ENCODE results near the gene DISC1.

Gene DISC1

GRCh38 chr1:231828182-231828920, 201.8 kb downstream of the DISC1 start:
- Mint-ChIP-seq H3K27me3 (ENCODE audit: low read depth) (no peaks in the 10 kb centered on the region), H3K36me3 (ENCODE audit: low read depth) (no peaks in the 10 kb centered on the region), H3K27ac (peak overlapping the region in 2 of 3 experiments; percentile 8 to 37), H3K4me3 (no peak overlapping the region), H3K4me1 (peaks cover 12% of the 10 kb centered on the region), H3K9me3 (no peaks in the 10 kb centered on the region)
- TF ChIP-seq CTCF (IDR thresholded peaks at IDR 0.05; ENCODE audit: unreplicated experiment in 3 of 3) = no peak

- no peak for TF ChIP-seq CTCF (IDR thresholded peaks at IDR 0.05; ENCODE audit: unreplicated experiment in 3 of 3)
- no peaks in the 10 kb centered on the region for H3K27me3 Mint-ChIP-seq (ENCODE audit: low read depth)
- peaks cover 12% of the 10 kb centered on the region for H3K4me1 Mint-ChIP-seq
- H3K9me3 Mint-ChIP-seq = no peaks in the 10 kb centered on the region
- H3K36me3 Mint-ChIP-seq (ENCODE audit: low read depth) = no peaks in the 10 kb centered on the region
- H3K27ac Mint-ChIP-seq = no peak overlapping the region
- no peak overlapping the region for H3K4me3 Mint-ChIP-seq
These were observed 202.7 kb downstream of the DISC1 start for GRCh38 chr1:231829332-231829731.

GRCh38 chr1:231836227-231836893, 209.8 kb downstream of the DISC1 start:
- Mint-ChIP-seq H3K4me1 (no peaks in the 10 kb centered on the region), H3K27ac (no peak overlapping the region), H3K36me3 (ENCODE audit: low read depth) (no peaks in the 10 kb centered on the region), H3K27me3 (ENCODE audit: low read depth) (no peaks in the 10 kb centered on the region), H3K9me3 (no peaks in the 10 kb centered on the region), H3K4me3 (no peak overlapping the region)
- no peak for TF ChIP-seq CTCF (IDR thresholded peaks at IDR 0.05; ENCODE audit: unreplicated experiment in 3 of 3)

- H3K27ac Mint-ChIP-seq = no peak overlapping the region
- TF ChIP-seq CTCF (IDR thresholded peaks at IDR 0.05; ENCODE audit: unreplicated experiment in 3 of 3) = no peak
- H3K4me1 Mint-ChIP-seq = no peaks in the 10 kb centered on the region
- H3K27me3 Mint-ChIP-seq (ENCODE audit: low read depth) = no peaks in the 10 kb centered on the region
- no peak overlapping the region for H3K4me3 Mint-ChIP-seq
- H3K9me3 Mint-ChIP-seq = no peaks in the 10 kb centered on the region
- no peaks in the 10 kb centered on the region for H3K36me3 Mint-ChIP-seq (ENCODE audit: low read depth)
These were observed 211.9 kb downstream of the DISC1 start for GRCh38 chr1:231838521-231838920.

GRCh38 chr1:231839999-231840398, 213.4 kb downstream of the DISC1 start:
- Mint-ChIP-seq H3K27ac (no peak overlapping the region), H3K4me3 (no peak overlapping the region), H3K4me1 (peaks cover 2% of the 10 kb centered on the region), H3K9me3 (no peaks in the 10 kb centered on the region), H3K27me3 (ENCODE audit: low read depth) (no peaks in the 10 kb centered on the region), H3K36me3 (ENCODE audit: low read depth) (no peaks in the 10 kb centered on the region)
- no peak for TF ChIP-seq CTCF (IDR thresholded peaks at IDR 0.05; ENCODE audit: unreplicated experiment in 3 of 3)

Measured in nephron (organoid).